Left ventricle myocardium inferior (tissue), 1 donor: ENCODE results near the gene MAS1L. TPM values are rescaled to one million over a fixed set of nuclear protein-coding genes. Genes with fewer than 3 reads are reported as not detected.

ENCODE experiments used
- DNase-seq: peaks from one replicate; pipeline ENCODE4 v3.0.0-alpha.2; 2020
- H3K27ac ChIP-seq: fragments of 200-600 bp; replicated peaks from 2 replicates; pipeline ENCODE4 v1.8.0; 2021
- H3K27me3 ChIP-seq: fragments of 200-600 bp; 2 replicates; pipeline ENCODE4 v1.8.0; 2021; ENCODE audit warnings: low read depth
- H3K36me3 ChIP-seq: fragments of 200-600 bp; 2 replicates; pipeline ENCODE4 v1.8.0; 2021
- H3K4me1 ChIP-seq: fragments of 200-600 bp; 2 replicates; pipeline ENCODE4 v1.8.0; 2021
- H3K4me3 ChIP-seq: fragments of 200-600 bp; 2 replicates; pipeline ENCODE4 v1.8.0; 2021; ENCODE audit warnings: mild to moderate bottlenecking, moderate library complexity
- H3K9me3 ChIP-seq: fragments of 200-600 bp; replicated peaks from 2 replicates; pipeline ENCODE4 v1.8.0; 2021
- CTCF ChIP-seq: fragments of 200-600 bp; IDR thresholded peaks from 2 replicates; pipeline ENCODE4 v1.8.0; 2021; ENCODE audit warnings: antibody characterized with exemption, mild to moderate bottlenecking, borderline replicate concordance
- intact Hi-C: fragments of 100-400 bp; cut with micrococcal nuclease; formaldehyde crosslinking; loops from one replicate; pipeline ENCODE4 v1.11.0; 2022
- total RNA-seq: library from RNA; stranded (reverse); fragmentation: NEBNext Ultra II Directional; extraction: Animal tissue kit (Norgen Biotek cat#: 25700); gene quantifications from one replicate; pipeline ENCODE4 v1.2.1, GENCODE V29; 2021
- donor health status: DM: no; HTN: yes; CAD: no; lungs with severe emphysema.

MAS1L gene
- total RNA-seq, 1 donor from 2014 or later = not detected

- no peak for TF ChIP-seq CTCF
- Histone ChIP-seq H3K4me1 (no peaks in the 10 kb centered on the region), H3K27me3 (peaks cover 11% of the 10 kb centered on the region), H3K36me3 (no peaks in the 10 kb centered on the region), H3K27ac (no peak overlapping the region), H3K4me3 (no peak overlapping the region), H3K9me3 (no peaks in the 10 kb centered on the region)
- DNase-seq = no peak
- intact Hi-C loops = no loop called here
These were observed 3.8 kb upstream of the MAS1L start for GRCh38 chr6:29491574-29491973.

GRCh38 chr6:29490552-29490951 lies 2.8 kb upstream of the MAS1L start:
- DNase-seq = no peak
- no peaks in the 10 kb centered on the region for H3K4me1 ChIP-seq
- H3K36me3 ChIP-seq = no peaks in the 10 kb centered on the region
- no peak overlapping the region for H3K4me3 ChIP-seq
- no peaks in the 10 kb centered on the region for H3K9me3 ChIP-seq
- intact Hi-C loops = no loop called here
- no peak for TF ChIP-seq CTCF
- peaks cover under 1% of the 10 kb centered on the region for H3K27me3 ChIP-seq
- no peak overlapping the region for H3K27ac ChIP-seq

- no peaks in the 10 kb centered on the region for H3K4me1 ChIP-seq
- H3K4me3 ChIP-seq = no peak overlapping the region
- no peaks in the 10 kb centered on the region for H3K27me3 ChIP-seq
- no peak for TF ChIP-seq CTCF
- DNase-seq = no peak
- intact Hi-C loops = no loop called here
- no peak overlapping the region for H3K27ac ChIP-seq
- no peaks in the 10 kb centered on the region for H3K9me3 ChIP-seq
- H3K36me3 ChIP-seq = no peaks in the 10 kb centered on the region
These were observed 2.3 kb upstream of the MAS1L start for GRCh38 chr6:29490055-29490454.

- peaks cover 1% of the 10 kb centered on the region for H3K27me3 ChIP-seq
- TF ChIP-seq CTCF = no peak
These were observed 1.5 kb upstream of the MAS1L start for GRCh38 chr6:29489286-29489685.

GRCh38 chr6:29488874-29489273 lies 1.1 kb upstream of the MAS1L start:
- no peaks in the 10 kb centered on the region for H3K4me1 ChIP-seq
- no peaks in the 10 kb centered on the region for H3K9me3 ChIP-seq
- intact Hi-C loops = no loop called here
- no peak overlapping the region for H3K27ac ChIP-seq
- H3K4me3 ChIP-seq = no peak overlapping the region
- no peak for DNase-seq
- no peak for TF ChIP-seq CTCF
- no peaks in the 10 kb centered on the region for H3K36me3 ChIP-seq
- H3K27me3 ChIP-seq = peaks cover 5% of the 10 kb centered on the region

More at GRCh38 chr6:29489286-29489685, 1.5 kb upstream of the MAS1L start:
- intact Hi-C loops = no loop called here
- DNase-seq = no peak
- H3K4me3 ChIP-seq = no peak overlapping the region
- H3K27ac ChIP-seq = no peak overlapping the region
- no peaks in the 10 kb centered on the region for H3K9me3 ChIP-seq
- H3K36me3 ChIP-seq = no peaks in the 10 kb centered on the region
- no peaks in the 10 kb centered on the region for H3K4me1 ChIP-seq

- Histone ChIP-seq H3K9me3 (peaks cover 3% of the 10 kb centered on the region), H3K4me3 (no peak overlapping the region), H3K27me3 (peaks cover 23% of the 10 kb centered on the region), H3K27ac (no peak overlapping the region), H3K4me1 (no peaks in the 10 kb centered on the region), H3K36me3 (no peaks in the 10 kb centered on the region)
- TF ChIP-seq CTCF = no peak
- intact Hi-C loops = no loop called here
- DNase-seq = no peak
These were observed 625 bp downstream of the MAS1L start for GRCh38 chr6:29487131-29487530.
